ENCODE measurements around the gene TMEM11.

TMEM11 gene

DNA sequence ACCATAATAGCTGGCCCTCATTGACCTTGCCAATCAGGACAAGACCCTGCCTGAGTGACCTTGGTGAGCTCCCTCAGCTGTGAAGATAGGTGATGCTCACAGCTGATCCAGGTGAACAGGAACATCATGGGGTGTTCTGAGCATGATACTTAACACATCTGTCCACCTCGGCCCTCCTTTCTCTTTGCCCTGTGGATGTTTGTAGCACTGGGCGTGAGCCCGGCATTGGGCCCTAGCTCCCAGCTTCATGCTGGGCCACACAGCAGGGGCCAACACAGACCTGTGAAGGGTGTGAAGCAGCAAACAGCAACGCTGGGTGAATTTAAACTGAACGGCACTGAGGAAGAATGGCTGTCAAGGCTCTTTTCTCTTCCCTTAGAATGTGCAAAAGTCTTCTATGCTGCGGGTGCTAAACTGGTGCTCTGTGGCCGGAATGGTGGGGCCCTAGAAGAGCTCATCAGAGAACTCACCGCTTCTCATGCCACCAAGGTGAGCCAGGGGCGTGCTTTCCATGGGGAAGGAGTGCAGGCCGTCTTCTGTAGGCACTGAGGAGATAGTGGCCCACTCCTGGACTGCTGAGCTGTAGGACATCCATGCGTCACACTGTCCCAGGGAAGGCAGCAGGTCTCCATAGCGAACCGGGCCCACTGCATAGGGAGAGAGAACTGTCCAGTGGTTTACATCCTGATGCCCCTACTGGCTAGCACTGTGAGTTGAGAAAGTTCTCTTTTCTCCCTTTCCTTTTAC lies 35.9 kb downstream of the TMEM11 start:
- DNase-seq (ENCODE audit: low read depth), result no peak

DNA sequence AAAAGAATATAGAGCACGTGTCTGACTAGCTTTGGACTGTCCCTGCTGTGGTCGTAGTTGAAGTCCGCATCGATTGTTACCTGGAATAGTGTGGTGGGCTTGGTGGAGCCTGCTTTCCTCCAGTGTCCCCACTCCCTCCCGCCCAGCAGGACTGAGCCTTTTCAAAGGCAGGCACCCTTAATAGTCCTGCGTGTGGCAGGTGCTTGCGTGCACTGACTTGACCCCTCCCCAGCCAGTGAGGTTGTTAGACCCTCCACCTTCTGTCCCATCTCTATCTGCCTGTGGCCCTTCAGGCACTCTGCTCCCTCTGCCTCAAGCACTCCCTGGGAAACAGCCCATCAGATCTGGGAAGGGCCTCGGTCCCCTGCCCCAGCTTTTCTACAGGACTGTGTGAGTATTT lies 36.6 kb downstream of the TMEM11 start:
- DNase-seq (ENCODE audit: low read depth), result no peak

DNA sequence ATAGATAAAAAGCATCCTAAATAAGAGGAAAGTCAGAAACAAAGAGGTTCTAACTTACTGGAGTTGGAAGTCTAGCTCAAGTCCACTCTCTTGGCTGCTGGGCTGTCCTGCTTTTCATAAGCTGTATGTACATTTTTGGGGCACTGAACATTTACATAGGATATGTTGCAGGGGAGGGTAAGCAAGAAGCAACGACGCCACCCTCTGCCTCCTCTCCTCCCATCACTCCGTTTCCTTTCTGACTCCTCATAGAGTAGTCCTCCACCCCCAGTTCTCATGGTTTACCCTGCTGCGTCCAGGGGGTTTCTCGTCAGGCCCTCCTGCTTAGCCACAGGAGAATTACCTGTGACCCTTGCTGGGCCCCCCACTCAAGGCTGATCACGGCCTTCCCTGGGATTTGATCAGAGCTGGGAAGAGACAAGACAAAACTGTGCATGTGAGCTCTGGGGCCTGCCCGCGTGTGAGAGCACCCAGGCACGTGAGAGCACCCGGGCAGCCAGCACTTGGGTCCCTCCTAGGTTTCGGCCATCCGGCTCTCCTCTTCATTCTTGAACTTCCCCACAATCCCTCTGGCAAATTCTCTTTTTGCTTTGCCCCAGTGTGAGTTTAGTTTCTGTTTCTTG lies 37.1 kb downstream of the TMEM11 start:
- DNase-seq (ENCODE audit: low read depth), result no peak

GRCh38 chr17:21174713-21175112 lies 39.2 kb downstream of the TMEM11 start:
- DNase-seq (ENCODE audit: low read depth), result no peak

DNA sequence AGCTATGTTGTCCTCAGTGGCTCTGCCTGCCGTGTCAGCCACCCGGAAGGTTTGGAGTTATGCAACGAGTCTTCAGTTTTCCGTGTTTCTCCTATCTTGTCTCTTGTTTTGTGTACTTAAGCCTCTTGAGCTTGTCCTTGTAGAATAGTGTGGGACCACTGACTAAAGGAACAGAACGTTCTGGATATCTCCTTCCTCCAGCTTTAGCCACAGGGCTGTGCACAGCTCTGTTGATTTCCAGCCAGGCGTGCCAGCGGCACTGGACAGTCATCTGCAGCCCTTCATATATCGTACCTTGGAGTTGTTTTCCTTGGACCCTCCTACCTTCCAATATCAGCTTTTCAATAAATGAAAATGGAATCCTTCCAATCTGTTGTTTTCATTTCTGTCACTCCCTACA lies 39.8 kb downstream of the TMEM11 start:
- no peak for DNase-seq (ENCODE audit: low read depth)

GRCh38 chr17:21173543-21173942 lies 40.4 kb downstream of the TMEM11 start:
- no peak for DNase-seq (ENCODE audit: low read depth)

- DNase-seq (ENCODE audit: low read depth), result no peak
These were observed 41.1 kb downstream of the TMEM11 start for GRCh38 chr17:21172846-21173245.

- peak; percentile 2 for DNase-seq (ENCODE audit: low read depth)
These were observed 41.9 kb downstream of the TMEM11 start for GRCh38 chr17:21171970-21172510.

DNA sequence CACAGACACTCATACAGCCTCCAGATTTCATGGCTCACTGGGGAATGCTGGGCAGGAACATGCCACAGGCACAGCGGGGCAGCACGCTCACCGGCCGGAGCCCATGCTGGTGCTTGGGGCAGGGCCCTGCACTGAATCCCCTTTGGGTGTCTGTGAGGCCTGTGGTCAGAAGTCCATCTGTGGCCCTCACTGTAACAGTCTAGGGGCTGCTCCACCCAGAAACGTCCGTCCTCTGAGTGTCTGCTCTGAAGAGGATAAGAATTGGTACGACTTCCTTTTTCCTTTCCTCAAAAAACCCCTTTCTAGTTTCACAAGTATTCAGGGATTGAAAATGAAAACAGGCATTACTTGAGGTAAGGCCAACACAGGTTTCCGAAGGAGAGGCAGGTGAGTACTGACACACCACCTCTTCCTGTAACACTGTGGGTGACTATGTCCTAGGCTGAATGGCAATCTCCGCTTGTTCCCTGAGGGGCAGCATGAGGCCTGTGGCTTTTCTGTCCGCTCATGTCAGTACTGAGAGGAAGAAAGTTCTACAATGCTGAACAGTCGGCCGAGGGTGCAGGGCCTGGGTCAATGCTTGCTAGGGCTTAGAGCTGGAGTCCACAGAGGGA lies 42.5 kb downstream of the TMEM11 start:
- no peak for DNase-seq (ENCODE audit: low read depth)

GRCh38 chr17:21170809-21171208 lies 43.2 kb downstream of the TMEM11 start:
- no peak for DNase-seq (ENCODE audit: low read depth)

DNA sequence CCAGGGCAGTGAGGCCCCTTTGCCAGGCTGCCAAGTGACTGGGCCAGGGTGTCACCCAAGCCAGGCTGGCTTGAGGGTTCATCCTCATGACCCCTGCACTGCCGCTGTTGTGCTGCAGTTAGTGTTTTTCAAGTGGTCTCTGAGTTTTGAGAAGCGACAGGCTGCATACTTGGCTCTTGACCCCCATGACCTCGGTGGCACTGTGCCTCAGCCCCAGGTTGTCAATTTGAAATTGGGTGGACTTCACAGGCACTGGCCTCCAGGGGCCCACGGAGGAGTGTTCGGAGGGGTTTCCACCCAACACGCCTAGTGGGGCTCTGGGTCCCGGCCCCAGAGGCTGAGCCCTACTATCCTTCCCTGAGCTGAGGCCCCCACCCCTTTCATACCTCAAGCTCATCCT lies 44.5 kb downstream of the TMEM11 start:
- DNase-seq (ENCODE audit: low read depth), result no peak

DNA sequence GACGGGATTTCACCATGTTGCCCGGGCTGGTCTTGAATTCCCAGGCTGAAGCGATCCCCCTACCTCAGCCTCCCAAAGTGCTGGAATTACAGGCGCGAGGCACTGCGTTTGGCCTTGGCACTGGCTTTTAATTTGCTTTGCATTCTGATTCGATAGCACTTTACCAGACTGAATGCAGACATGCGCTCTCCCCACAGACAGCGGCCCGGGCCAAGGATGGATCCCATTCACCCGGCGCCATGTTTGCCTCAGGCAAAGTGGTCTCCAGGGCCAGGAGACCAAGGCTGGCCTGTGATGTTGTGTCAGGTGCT lies 45.5 kb downstream of the TMEM11 start:
- no peak for DNase-seq (ENCODE audit: low read depth)

DNA sequence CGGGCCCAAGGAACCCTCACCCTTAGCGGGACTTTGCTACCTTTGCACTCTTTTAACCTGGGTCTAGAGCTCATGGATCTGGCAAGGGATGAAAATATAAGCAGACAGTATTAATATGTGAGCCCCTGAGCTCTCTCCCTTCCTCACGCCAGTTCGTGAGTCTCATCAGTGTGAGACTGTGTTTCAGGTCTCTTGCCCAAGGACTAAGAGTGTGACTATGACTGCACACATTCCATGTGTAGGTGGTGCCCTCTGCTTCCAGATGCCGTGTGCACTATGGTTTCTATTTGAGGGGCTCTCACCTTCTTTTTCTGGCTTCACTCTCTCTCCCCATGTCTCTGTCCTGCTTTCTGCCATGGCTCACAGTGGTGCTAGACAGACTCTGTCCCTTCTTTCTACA lies 46.7 kb downstream of the TMEM11 start:
- DNase-seq (ENCODE audit: low read depth), result no peak

DNA sequence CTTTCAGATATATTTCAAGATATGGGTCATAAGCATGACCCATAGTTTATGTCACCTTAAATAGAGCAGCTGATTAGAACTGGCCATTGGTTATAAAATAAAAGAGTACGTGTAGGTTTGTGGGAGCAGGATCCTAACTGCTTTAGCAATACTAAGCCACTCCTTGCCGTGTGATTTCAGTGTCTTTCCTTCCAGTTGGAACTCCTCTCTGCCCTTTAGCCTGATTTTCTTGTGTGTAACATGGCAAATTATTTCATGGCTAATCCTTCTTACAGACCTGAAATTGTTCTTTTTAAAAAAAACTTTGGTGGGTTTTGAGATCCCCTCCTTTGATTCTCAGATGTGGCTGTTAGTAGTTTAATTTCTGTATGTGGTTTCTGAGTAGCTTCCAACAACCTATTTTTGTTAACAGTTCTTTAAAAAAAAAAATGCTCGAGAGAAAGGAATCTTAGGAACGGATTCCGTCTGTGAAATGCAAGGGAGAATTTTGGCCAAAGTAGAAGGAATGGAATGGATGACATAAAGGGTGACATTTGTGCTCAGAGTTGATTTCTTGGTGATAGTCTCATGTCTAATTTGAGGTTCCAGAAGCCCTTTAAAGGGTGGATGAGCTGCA lies 47.3 kb downstream of the TMEM11 start:
- no peak for DNase-seq (ENCODE audit: low read depth)

GRCh38 chr17:21165922-21166594 lies 47.9 kb downstream of the TMEM11 start:
- no peak for DNase-seq (ENCODE audit: low read depth)

DNA sequence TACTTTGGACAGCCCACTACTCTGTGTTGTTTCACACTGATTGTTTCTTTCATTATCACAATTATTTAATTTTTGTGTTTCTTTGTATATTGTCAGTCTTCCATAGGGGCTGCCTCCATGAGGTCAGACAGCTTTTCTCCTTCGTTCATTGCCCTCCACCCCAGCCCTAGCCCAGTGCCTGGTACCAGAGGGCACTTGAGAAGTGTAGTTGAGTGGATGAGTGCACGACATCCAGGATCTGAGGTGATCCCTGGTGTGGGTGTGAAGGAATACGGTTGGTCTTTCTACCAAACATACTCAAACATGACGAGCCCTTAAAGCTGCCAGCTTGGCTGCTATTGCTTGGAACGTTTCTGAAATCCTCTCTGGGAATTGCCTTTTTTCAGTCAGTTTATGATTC lies 49.3 kb downstream of the TMEM11 start:
- DNase-seq (ENCODE audit: low read depth), result no peak

GRCh38 chr17:21164216-21164615 lies 49.7 kb downstream of the TMEM11 start:
- no peak for DNase-seq (ENCODE audit: low read depth)

- no peak for DNase-seq (ENCODE audit: low read depth)
These were observed 50.9 kb downstream of the TMEM11 start for GRCh38 chr17:21163101-21163500.

DNA sequence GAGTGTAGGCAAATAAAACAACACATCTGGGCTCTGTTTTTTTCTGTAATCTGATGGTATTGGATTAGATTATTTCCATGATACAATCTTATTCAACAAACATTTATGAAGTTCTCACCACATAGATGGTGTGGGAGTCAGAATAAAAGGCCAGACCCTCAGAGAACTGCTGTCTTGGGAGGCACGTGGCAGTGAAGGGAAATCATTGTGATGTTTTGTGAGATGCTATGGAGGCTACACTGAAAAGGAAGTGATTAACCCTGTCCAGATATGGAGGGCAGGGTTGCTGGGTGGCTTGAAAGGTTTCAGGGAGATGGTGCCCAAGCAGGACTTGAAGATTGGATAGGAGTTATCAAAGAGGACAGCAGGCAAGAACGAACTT lies 51.6 kb downstream of the TMEM11 start:
- DNase-seq (ENCODE audit: low read depth), result no peak

GRCh38 chr17:21161498-21162393 lies 52.2 kb downstream of the TMEM11 start:
- no peak for DNase-seq (ENCODE audit: low read depth)

DNA sequence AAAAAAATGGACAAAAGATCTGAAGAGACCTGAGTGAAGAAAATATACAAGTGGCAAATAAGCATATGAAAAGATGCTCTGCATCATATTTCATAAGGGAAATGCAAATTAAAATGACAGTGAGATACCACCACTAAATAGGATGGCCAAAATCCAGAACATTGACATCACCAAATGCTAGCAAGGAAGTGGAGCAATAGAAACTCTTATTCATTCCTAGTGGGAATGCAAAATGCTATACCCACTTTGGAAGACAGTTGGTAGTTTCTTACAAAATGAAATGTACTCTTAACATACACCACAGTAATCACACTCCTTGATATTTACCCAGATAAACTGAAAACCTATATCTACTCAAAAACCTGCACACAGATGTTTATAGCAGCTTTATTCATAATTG lies 53.6 kb downstream of the TMEM11 start:
- no peak for DNase-seq (ENCODE audit: low read depth)
